GM21737 (cell line): Measurements from ENCODE around the gene PURA.
A peak's percentile ranks its signal among the peaks of the same experiment; 100 is the strongest.

Source experiments
- ATAC-seq: cut with Tn5 transposase; IDR thresholded peaks from one replicate; pipeline ENCODE4 v1.9.1; 2021; ENCODE audit warnings: mild to moderate bottlenecking, moderate library complexity; ENCODE audit not compliant: unreplicated experiment

Gene PURA

GRCh38 chr5:140113699-140114263 is at the start of gene PURA:
TSS of gene PURA (plus strand) at chr5:140114109. CDS start at chr5:140114182, 73 bp downstream.
- ATAC-seq: peak; percentile 81

GRCh38 chr5:140072812-140073211 is 41.1 kb upstream of the PURA start:
- no peak for ATAC-seq

GRCh38 chr5:140073296-140073695 is 40.6 kb upstream of the PURA start:
- no peak for ATAC-seq

GRCh38 chr5:140075371-140075770 is 38.5 kb upstream of the PURA start:
- no peak for ATAC-seq

GRCh38 chr5:140076142-140076541 is 37.8 kb upstream of the PURA start:
- no peak for ATAC-seq

- no peak for ATAC-seq
These were observed 37.1 kb upstream of the PURA start for GRCh38 chr5:140076788-140077187.

GRCh38 chr5:140083120-140083519 is 30.8 kb upstream of the PURA start:
- ATAC-seq: no peak

GRCh38 chr5:140083650-140084049 is 30.3 kb upstream of the PURA start:
- ATAC-seq: no peak

- no peak for ATAC-seq
These were observed 29.4 kb upstream of the PURA start for GRCh38 chr5:140084541-140084940.

GRCh38 chr5:140090251-140090650 is 23.7 kb upstream of the PURA start:
- ATAC-seq: no peak

- no peak for ATAC-seq
These were observed 20.7 kb upstream of the PURA start for GRCh38 chr5:140093179-140093578.

- ATAC-seq: no peak
These were observed 20.0 kb upstream of the PURA start for GRCh38 chr5:140093866-140094265.

GRCh38 chr5:140094889-140095288 is 19.0 kb upstream of the PURA start:
- ATAC-seq: no peak

GRCh38 chr5:140101179-140101578 is 12.7 kb upstream of the PURA start:
- ATAC-seq: no peak

GRCh38 chr5:140103154-140103553 is 10.8 kb upstream of the PURA start:
- ATAC-seq: no peak

- ATAC-seq: no peak
These were observed 9.8 kb upstream of the PURA start for GRCh38 chr5:140104100-140104499.

- ATAC-seq: no peak
These were observed 7.8 kb upstream of the PURA start for GRCh38 chr5:140106101-140106500.

- no peak for ATAC-seq
These were observed 7.1 kb upstream of the PURA start for GRCh38 chr5:140106805-140107311.

- peak; percentile 84 for ATAC-seq
These were observed 6.4 kb upstream of the PURA start for GRCh38 chr5:140107312-140108092.

- no peak for ATAC-seq
These were observed 5.6 kb upstream of the PURA start for GRCh38 chr5:140108093-140109017.

- ATAC-seq: no peak
These were observed 4.7 kb upstream of the PURA start for GRCh38 chr5:140109018-140109758.
